Stomach (tissue), 9 donors: Measurements from ENCODE around the gene FRAS1. TPM values are rescaled to one million over a fixed set of nuclear protein-coding genes. Genes with fewer than 3 reads are reported as not detected.

Experiments used
- DNase-seq, 2 donors: peaks; one replicate each; pipeline versions ENCODE4 v3.0.0 to v3.0.0-alpha.2; 2013 to 2019
- H3K27ac ChIP-seq, 5 donors: fragments of 200-600 bp in 4 of 5; sonication (generic) in 4 of 5; one replicate each; pipeline ENCODE4 v1.5.1; 2013 to 2019; ENCODE audit warnings: mild to moderate bottlenecking in 1 of 5, moderate library complexity in 1 of 5
- H3K27me3 ChIP-seq, 3 donors: fragments of 200-600 bp; sonication (generic); one replicate each; pipeline ENCODE4 v1.5.1; 2017 to 2019; ENCODE audit warnings: mixed run types in 1 of 3
- H3K36me3 ChIP-seq, 4 donors: fragments of 200-600 bp; sonication (generic); 1 replicate in 3 of 4; 2 replicates in 1 of 4; pipeline ENCODE4 v1.5.1; 2016 to 2019
- H3K4me1 ChIP-seq, 4 donors: fragments of 200-600 bp; sonication (generic); one replicate each; pipeline ENCODE4 v1.5.1; 2016 to 2019
- H3K4me3 ChIP-seq, 4 donors: fragments of 200-600 bp; sonication (generic) in 3 of 4; one replicate each; pipeline ENCODE4 v1.5.1; 2016 to 2019; ENCODE audit warnings: mild to moderate bottlenecking in 1 of 4
- H3K9me3 ChIP-seq, 4 donors: fragments of 200-600 bp; sonication (generic); one replicate each; pipeline ENCODE4 v1.5.1; 2016 to 2019
- CTCF ChIP-seq, 7 experiments: fragments of 450-650 bp in 4 of 7; fragments of 200-600 bp in 3 of 7; sonication (generic) in 3 of 7; IDR thresholded peaks; one replicate each; pipeline ENCODE4 v1.5.1; 2016 to 2019; ENCODE audit warnings: antibody characterized with exemption in 7 of 7, control low read depth in 2 of 7, mild to moderate bottlenecking in 1 of 7
- EP300 ChIP-seq: sonication (generic); formaldehyde crosslinking; IDR thresholded peaks from one replicate; pipeline ENCODE4 v1.6.1; 2017; ENCODE audit warnings: antibody characterized with exemption
- POLR2A ChIP-seq, 4 donors: fragments of 450-650 bp; IDR thresholded peaks; one replicate each; pipeline ENCODE4 v1.6.1; 2016; ENCODE audit warnings: antibody characterized with exemption in 4 of 4, control low read depth in 2 of 4, mild to moderate bottlenecking in 1 of 4, moderate library complexity in 1 of 4
- POLR2AphosphoS5 ChIP-seq, 3 donors: sonication (generic); formaldehyde crosslinking; IDR thresholded peaks; one replicate each; pipeline ENCODE4 v1.6.1; 2016; ENCODE audit warnings: antibody characterized with exemption in 3 of 3
- WGBS, 5 donors: extraction: QIAGEN DNeasy Blood & Tissue Kit in 3 of 5; methylation state at CpG; one replicate each; pipeline versions ENCODE4 v1.1.5 to v1.1.7; 2013 to 2018; 5-methylcytosine and 5-hydroxymethylcytosine counted together
- intact Hi-C: fragments of 100-400 bp; cut with DNase I; formaldehyde crosslinking; loops from one replicate; pipeline ENCODE4 v1.15.1; 2023; ENCODE audit warnings: low total_unique reads
- polyA plus RNA-seq, 3 donors: library from polyadenylated mRNA; stranded (reverse); fragments of 200-250 nt; gene quantifications; one replicate each; pipeline ENCODE4 v1.2.3, GENCODE V29; 2013
- total RNA-seq, 5 donors: library from RNA; depleted of rRNA; stranded (reverse); fragments of >200 nt; gene quantifications; one replicate each; pipeline versions ENCODE4 v1.1.0 to v1.2.3, GENCODE V29; 2014 to 2016
- donor health status: healthy with polysubstance abuse.
- donor health status: Bipolar disorder and iron deficiency.
- donor health status: healthy.

FRAS1 gene
- total and polyA plus RNA-seq, 8 donors = under 0.01 to 12.7 (median 2.0) TPM

DNA sequence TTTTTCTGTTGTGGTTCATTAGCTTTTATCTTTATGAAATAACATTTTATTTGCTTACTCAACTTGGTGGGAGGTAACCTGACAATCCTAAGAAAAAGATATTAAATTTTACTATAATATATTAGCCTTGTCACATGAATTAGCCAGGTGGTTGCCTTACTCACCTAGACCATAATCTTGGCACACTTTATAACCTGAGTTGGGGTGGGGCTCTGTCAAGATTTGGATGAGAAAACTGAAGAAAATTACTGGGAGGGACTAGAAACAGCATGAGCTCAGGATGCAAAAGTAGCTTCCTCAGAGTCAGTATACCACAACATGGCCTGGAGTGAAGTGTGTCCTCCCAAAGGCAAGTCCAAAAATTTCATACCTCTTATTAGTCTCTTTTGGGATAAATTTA, 329.6 kb downstream of the FRAS1 start:
- Histone ChIP-seq H3K4me1 (no peaks in the 10 kb centered on the region), H3K27ac (no peak overlapping the region), H3K27me3 (no peaks in the 10 kb centered on the region), H3K4me3 (no peak overlapping the region), H3K9me3 (no peaks in the 10 kb centered on the region), H3K36me3 (peaks cover 0 to 9% (median 0%) of the 10 kb centered on the region in 4 donors)
- intact Hi-C loops = no loop called here
- DNase-seq = peak in 1 of 2 donors; percentile 36
- TF ChIP-seq CTCF (IDR thresholded peaks at IDR 0.05) (no peak), EP300 (no peak), POLR2AphosphoS5 (IDR thresholded peaks at IDR 0.05) (no peak), POLR2A (IDR thresholded peaks at IDR 0.05) (no peak)

- H3K4me3 ChIP-seq = no peak overlapping the region
- intact Hi-C loops = no loop called here
- no peak overlapping the region for H3K27ac ChIP-seq
- no peak for DNase-seq
- no peak for TF ChIP-seq CTCF (IDR thresholded peaks at IDR 0.05)
- TF ChIP-seq EP300 = no peak
- no peak for TF ChIP-seq POLR2A (IDR thresholded peaks at IDR 0.05)
- TF ChIP-seq POLR2AphosphoS5 (IDR thresholded peaks at IDR 0.05) = no peak
- H3K27me3 ChIP-seq = no peaks in the 10 kb centered on the region
- no peaks in the 10 kb centered on the region for H3K4me1 ChIP-seq
- H3K9me3 ChIP-seq = peaks cover 0 to 19% (median 0%) of the 10 kb centered on the region in 4 donors
- 44 to 89% (median 76%) methylated on average over 1 of the region's 1 CpG for WGBS, 5 donors
- no peaks in the 10 kb centered on the region for H3K36me3 ChIP-seq
These were observed 338.5 kb downstream of the FRAS1 start for GRCh38 chr4:78395642-78396041.

DNA sequence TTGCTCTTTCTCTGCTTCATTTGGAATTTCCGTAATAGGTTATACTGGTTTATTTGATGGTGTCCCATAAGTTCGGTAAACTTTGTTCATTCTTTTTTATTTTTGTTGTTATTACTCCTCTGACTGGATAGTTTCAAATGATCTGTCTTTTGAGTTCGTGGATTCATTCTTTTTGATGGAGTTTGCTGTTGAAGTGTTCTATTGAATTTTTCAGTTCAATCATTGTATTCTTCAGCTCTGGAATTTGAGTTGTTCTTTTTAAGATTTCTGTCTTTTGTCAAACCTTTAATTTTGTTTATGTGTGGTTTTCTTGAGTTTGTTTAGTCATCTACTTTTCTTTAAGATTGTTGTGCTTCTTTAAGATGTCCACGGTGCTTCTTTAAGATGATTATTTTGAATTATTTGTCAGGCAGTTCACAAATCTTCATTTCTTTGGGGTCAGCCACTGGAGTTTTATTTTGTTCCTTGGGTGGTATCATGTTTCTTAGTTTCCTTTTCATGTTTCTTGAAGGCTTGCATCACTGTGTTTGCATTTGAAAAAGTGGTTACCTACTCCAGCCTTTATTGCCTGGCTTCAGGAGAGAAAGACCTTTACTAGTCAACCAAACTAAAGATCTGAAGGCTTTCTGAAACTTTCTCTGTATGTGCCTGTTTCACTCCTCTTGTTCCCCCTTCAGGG, 339.6 kb downstream of the FRAS1 start:
- peaks cover 0 to 19% (median 0%) of the 10 kb centered on the region in 4 donors for H3K9me3 ChIP-seq
- TF ChIP-seq POLR2A (IDR thresholded peaks at IDR 0.05) (no peak), POLR2AphosphoS5 (IDR thresholded peaks at IDR 0.05) (no peak), EP300 (no peak), CTCF (IDR thresholded peaks at IDR 0.05) (no peak)
- no peak overlapping the region for H3K4me3 ChIP-seq
- H3K36me3 ChIP-seq = no peaks in the 10 kb centered on the region
- 87 to 94% (median 88%) methylated on average over 4 of the region's 4 CpGs for WGBS, 5 donors
- intact Hi-C loops = no loop called here
- DNase-seq = no peak
- no peaks in the 10 kb centered on the region for H3K4me1 ChIP-seq
- no peak overlapping the region for H3K27ac ChIP-seq
- H3K27me3 ChIP-seq = no peaks in the 10 kb centered on the region

DNA sequence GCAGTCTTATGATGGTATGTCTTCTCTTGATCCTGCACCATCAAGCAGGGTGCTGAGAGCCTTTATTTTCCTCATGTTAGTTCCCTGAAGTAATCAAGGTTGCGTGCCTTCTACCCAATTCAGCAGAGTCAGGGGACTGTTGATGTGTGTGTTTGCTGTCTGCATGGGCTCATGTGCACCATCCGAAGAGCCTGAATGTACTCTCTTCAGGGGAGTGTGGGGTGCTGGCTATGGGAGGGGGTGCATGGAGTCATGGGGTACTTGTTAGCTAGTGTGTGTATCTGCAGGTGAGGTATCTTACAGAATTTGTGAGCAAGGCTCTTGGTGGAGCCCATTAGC, 340.1 kb downstream of the FRAS1 start:
- DNase-seq = no peak
- H3K36me3 ChIP-seq = no peaks in the 10 kb centered on the region
- intact Hi-C loops = no loop called here
- TF ChIP-seq POLR2AphosphoS5 (IDR thresholded peaks at IDR 0.05) = no peak
- TF ChIP-seq POLR2A (IDR thresholded peaks at IDR 0.05) = no peak
- WGBS, 5 donors = 84 to 97% (median 95%) methylated on average over 2 of the region's 2 CpGs
- H3K27me3 ChIP-seq = no peaks in the 10 kb centered on the region
- peaks cover 0 to 19% (median 0%) of the 10 kb centered on the region in 4 donors for H3K9me3 ChIP-seq
- H3K27ac ChIP-seq = no peak overlapping the region
- no peaks in the 10 kb centered on the region for H3K4me1 ChIP-seq
- H3K4me3 ChIP-seq = no peak overlapping the region

DNA sequence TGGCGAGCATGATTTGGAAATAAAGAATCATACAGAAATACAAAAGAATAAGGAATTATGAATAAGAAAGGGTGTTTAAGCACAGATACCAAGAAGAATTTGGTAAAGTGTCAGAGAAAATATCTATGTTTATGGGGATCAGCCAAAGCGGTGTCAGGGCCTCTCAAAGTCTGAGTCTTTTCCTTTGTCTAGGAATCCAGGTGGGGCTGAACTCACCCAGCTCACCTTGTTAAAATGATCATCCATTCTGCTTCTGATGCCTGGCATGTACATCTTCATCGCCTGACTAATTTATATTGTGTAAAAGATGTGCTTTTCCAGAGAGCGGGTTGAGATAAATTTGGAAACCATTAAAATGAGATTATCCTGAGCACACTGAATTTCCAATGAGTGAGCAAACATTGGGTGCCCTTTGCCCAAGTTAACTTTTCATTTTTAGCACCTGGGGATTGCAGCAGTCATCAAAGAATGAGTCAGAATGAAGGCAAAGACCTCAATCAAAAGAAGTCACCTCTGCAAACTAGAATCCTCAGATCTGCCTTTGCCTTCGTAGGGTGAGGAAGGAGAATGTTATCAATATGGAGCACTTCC, 352.6 kb downstream of the FRAS1 start:
- H3K4me3 ChIP-seq = no peak overlapping the region
- no peak for DNase-seq
- peaks cover 0 to 7% (median 0%) of the 10 kb centered on the region in 4 donors for H3K4me1 ChIP-seq
- H3K36me3 ChIP-seq = no peaks in the 10 kb centered on the region
- no peak overlapping the region for H3K27ac ChIP-seq
- TF ChIP-seq POLR2AphosphoS5 (IDR thresholded peaks at IDR 0.05) (no peak), CTCF (IDR thresholded peaks at IDR 0.05) (no peak), EP300 (no peak)
- H3K9me3 ChIP-seq = no peaks in the 10 kb centered on the region
- intact Hi-C loops = no loop called here
- no peaks in the 10 kb centered on the region for H3K27me3 ChIP-seq
- 76 to 96% (median 85%) methylated on average over 5 of the region's 5 CpGs for WGBS, 5 donors
